Left ventricle myocardium inferior (tissue), 1 donor: ENCODE measurements around the gene KIF25. TPM values are rescaled to one million over a fixed set of nuclear protein-coding genes. Genes with fewer than 3 reads are reported as not detected.

Source experiments
- DNase-seq: peaks from one replicate; pipeline ENCODE4 v3.0.0-alpha.2; 2020
- H3K27ac ChIP-seq: fragments of 200-600 bp; replicated peaks from 2 replicates; pipeline ENCODE4 v1.8.0; 2021
- H3K27me3 ChIP-seq: fragments of 200-600 bp; 2 replicates; pipeline ENCODE4 v1.8.0; 2021; ENCODE audit warnings: low read depth
- H3K36me3 ChIP-seq: fragments of 200-600 bp; 2 replicates; pipeline ENCODE4 v1.8.0; 2021
- H3K4me1 ChIP-seq: fragments of 200-600 bp; 2 replicates; pipeline ENCODE4 v1.8.0; 2021
- H3K4me3 ChIP-seq: fragments of 200-600 bp; 2 replicates; pipeline ENCODE4 v1.8.0; 2021; ENCODE audit warnings: mild to moderate bottlenecking, moderate library complexity
- H3K9me3 ChIP-seq: fragments of 200-600 bp; replicated peaks from 2 replicates; pipeline ENCODE4 v1.8.0; 2021
- intact Hi-C: fragments of 100-400 bp; cut with micrococcal nuclease; formaldehyde crosslinking; loops from one replicate; pipeline ENCODE4 v1.11.0; 2022
- total RNA-seq: library from RNA; stranded (reverse); fragmentation: NEBNext Ultra II Directional; extraction: Animal tissue kit (Norgen Biotek cat#: 25700); gene quantifications from one replicate; pipeline ENCODE4 v1.2.1, GENCODE V29; 2021
- TF ChIP-seq, protein P1 (sequence below): fragments of 200-600 bp; IDR thresholded peaks from 2 replicates; pipeline ENCODE4 v1.8.0; 2021; ENCODE audit warnings: antibody characterized with exemption, mild to moderate bottlenecking, borderline replicate concordance
- donor health status: DM: no; HTN: yes; CAD: no; lungs with severe emphysema.

Gene KIF25
- total RNA-seq, 1 donor from 2014 or later: 0.22 TPM

DNA sequence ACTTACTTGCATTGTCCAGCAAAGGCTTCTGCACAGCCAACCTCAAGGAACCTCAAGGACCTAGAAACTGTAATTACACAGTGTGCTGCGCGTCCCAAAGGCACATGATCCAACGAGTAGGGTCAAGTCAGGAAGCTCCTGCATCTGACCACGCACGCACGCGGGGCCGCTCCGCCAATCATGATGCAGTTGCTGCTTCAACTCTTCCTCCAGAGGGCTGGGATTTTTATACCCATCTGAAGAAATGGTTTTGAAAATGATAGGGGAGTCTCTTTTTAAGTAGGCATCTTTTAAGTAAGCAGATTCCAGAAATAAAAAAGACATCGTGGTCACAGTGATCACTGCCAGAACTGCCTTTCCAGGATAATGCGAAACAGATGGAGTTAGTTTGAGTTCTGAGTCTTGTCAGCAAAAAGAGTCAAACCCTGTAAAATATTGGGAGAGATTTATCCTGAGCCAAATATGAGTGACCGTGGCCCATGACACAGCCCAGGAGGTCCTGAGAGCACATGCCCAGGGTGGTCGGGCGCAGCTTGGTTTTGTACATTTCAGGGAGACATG lies 34.0 kb downstream of the KIF25 start:
- TF ChIP-seq, protein P1, sequence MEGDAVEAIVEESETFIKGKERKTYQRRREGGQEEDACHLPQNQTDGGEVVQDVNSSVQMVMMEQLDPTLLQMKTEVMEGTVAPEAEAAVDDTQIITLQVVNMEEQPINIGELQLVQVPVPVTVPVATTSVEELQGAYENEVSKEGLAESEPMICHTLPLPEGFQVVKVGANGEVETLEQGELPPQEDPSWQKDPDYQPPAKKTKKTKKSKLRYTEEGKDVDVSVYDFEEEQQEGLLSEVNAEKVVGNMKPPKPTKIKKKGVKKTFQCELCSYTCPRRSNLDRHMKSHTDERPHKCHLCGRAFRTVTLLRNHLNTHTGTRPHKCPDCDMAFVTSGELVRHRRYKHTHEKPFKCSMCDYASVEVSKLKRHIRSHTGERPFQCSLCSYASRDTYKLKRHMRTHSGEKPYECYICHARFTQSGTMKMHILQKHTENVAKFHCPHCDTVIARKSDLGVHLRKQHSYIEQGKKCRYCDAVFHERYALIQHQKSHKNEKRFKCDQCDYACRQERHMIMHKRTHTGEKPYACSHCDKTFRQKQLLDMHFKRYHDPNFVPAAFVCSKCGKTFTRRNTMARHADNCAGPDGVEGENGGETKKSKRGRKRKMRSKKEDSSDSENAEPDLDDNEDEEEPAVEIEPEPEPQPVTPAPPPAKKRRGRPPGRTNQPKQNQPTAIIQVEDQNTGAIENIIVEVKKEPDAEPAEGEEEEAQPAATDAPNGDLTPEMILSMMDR: no peak
- H3K27ac ChIP-seq: peak overlapping the region; percentile 92
- peaks cover 7% of the 10 kb centered on the region for H3K27me3 ChIP-seq
- intact Hi-C loops: no loop called here
- DNase-seq: peak; percentile 53
- peaks cover 58% of the 10 kb centered on the region for H3K4me1 ChIP-seq
- H3K4me3 ChIP-seq: no peak overlapping the region
- H3K9me3 ChIP-seq: no peaks in the 10 kb centered on the region
- H3K36me3 ChIP-seq: no peaks in the 10 kb centered on the region

DNA sequence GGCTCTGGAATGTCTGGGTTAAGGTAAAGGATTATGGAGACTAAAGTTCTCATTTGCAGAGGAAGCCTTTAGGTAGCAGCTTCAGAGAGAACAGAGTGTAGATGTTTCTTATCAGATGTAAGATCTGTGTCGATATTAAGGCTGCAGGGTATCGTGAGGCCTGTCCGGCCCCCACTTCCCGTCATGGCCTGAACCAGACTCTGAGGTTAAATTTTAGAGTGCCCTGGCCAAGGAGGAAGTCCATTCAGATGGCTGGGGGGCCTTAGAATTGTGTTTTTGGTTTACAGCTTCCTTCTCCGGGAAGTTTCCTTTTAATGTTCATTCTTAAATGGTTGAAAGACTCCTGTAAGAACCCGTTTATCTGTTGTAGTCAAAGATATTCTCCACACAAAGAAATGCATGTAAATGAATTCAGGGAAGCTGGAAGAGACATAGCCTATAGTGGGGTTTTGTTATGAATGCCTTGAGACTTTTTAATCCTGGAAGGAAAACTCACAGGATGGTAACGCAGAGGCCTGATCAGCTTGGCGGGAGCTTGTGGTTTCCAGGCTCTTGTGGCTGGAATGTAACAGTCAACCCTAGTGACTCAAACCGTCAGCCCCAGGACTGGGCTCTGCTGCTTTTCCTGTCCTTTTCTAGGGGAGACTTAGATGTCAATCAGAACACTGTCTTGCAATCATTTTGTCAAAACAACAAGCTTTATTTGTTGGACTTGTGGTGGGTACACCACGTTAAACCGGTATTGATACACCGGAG lies 34.7 kb downstream of the KIF25 start:
- TF ChIP-seq, protein P1: no peak
- Histone ChIP-seq H3K9me3 (no peaks in the 10 kb centered on the region), H3K27ac (peak overlapping the region; percentile 92), H3K4me1 (peaks cover 63% of the 10 kb centered on the region), H3K4me3 (no peak overlapping the region), H3K36me3 (no peaks in the 10 kb centered on the region), H3K27me3 (peaks cover 11% of the 10 kb centered on the region)
- DNase-seq: no peak
- intact Hi-C loops: no loop called here

DNA sequence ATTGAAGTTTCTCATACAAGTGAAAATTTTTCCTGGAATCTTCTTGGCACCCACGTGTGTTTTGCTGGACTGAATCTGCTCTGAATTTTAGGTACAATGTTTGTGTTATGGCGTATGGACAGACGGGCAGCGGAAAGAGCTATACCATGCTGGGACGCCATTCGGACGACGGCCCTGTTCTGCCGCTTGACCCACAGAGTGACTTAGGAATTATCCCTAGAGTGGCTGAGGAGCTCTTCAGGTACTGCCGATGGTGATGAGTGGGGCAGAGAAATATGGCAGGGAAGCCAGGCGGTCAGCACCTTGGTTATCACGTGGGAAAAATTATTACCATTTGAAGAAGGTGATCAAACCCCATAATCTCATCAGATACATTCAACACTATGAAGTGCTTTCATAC lies 36.3 kb downstream of the KIF25 start:
- Histone ChIP-seq H3K9me3 (peaks cover 3% of the 10 kb centered on the region), H3K27me3 (peaks cover 16% of the 10 kb centered on the region), H3K27ac (peak overlapping the region; percentile 92), H3K4me3 (no peak overlapping the region), H3K36me3 (no peaks in the 10 kb centered on the region), H3K4me1 (peaks cover 74% of the 10 kb centered on the region)
- no peak for DNase-seq
- TF ChIP-seq, protein P1: no peak
- intact Hi-C loops: no loop called here

DNA sequence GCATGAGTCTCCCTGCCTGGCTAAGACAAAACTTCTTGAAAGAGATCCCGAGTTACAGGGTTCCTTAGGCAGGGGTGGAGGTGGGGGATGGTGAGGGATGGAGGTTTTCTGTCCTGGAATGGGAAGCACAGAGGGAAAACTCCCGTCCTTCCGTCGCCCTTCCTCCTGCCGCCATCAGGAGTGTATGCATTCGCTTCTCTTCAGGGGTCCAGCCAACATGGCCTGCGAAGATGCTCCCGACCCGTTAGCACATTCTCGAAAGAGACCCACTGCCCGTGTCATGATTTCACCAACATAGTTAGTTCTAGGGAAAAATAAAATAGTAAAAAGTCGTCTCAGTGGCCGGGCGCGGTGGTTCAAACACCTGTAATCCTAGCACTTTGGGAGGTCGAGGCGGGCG lies 37.1 kb downstream of the KIF25 start:
- TF ChIP-seq, protein P1: no peak
- intact Hi-C loops: no loop called here
- peaks cover 4% of the 10 kb centered on the region for H3K36me3 ChIP-seq
- peaks cover 11% of the 10 kb centered on the region for H3K9me3 ChIP-seq
- no peak for DNase-seq
- H3K27ac ChIP-seq: peak overlapping the region; percentile 92
- H3K4me3 ChIP-seq: no peak overlapping the region
- peaks cover 73% of the 10 kb centered on the region for H3K4me1 ChIP-seq
- peaks cover 17% of the 10 kb centered on the region for H3K27me3 ChIP-seq

DNA sequence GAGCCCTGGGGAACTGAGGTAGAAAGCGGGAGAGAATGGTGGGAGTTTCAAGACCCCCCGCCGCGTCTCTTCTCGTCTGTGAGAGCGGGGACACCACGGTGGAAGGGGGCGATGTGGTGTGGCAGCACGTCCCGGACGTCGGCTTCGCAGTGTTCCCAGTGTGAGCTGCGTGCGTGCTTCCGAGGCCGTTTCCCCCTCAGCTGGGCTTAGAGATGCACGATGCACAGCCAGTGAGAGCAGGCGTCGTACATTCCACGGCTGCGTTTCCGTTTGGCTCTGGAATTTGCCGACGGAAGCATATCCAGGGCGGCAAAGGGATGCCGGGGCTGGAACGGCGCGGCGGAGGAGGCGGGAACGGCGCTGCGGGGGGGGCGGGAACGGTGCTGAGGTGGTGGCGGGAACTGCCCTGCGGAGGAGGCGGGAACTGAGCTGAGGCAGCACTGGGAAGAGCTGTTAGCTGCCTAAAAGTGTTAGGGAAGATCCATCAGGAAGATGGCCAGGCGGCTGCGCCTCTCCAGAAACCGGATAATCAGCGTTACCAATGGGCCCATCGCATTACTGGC lies 37.7 kb downstream of the KIF25 start:
- H3K4me3 ChIP-seq: peak overlapping the region; percentile 64
- H3K4me1 ChIP-seq: peaks cover 67% of the 10 kb centered on the region
- intact Hi-C loops: no loop called here
- peaks cover 17% of the 10 kb centered on the region for H3K9me3 ChIP-seq
- H3K27me3 ChIP-seq: peaks cover 17% of the 10 kb centered on the region
- peaks cover 10% of the 10 kb centered on the region for H3K36me3 ChIP-seq
- peak overlapping the region; percentile 92 for H3K27ac ChIP-seq
- TF ChIP-seq, protein P1: no peak
- peak; percentile 78 for DNase-seq
